Astrocyte (in vitro differentiated cells and primary cell): ENCODE results near the gene ERI2. TPM values are rescaled to one million over a fixed set of nuclear protein-coding genes. Genes with fewer than 3 reads are reported as not detected.

Source experiments
- DNase-seq: peaks from one replicate; pipeline ENCODE4 v3.0.0-alpha.2; 2010; ENCODE audit warnings: low read depth
- FAIRE-seq: peaks from 2 replicates; lab custom pipeline; 2011; peaks lifted over from hg19 to GRCh38; lab: Jason Lieb, UNC
- H2AFZ ChIP-seq: 2 replicates; pipeline ENCODE4 v1.6.0; 2012; ENCODE audit warnings: low read depth, low read length, inconsistent platforms
- H3K27ac ChIP-seq: 2 replicates; pipeline ENCODE4 v1.5.1; 2011; ENCODE audit warnings: low read depth, low read length, inconsistent platforms
- H3K27me3 ChIP-seq: 2 replicates; pipeline ENCODE4 v1.6.0; 2011; ENCODE audit warnings: low read length, inconsistent platforms; ENCODE audit not compliant: insufficient read depth
- H3K36me3 ChIP-seq: 2 replicates; pipeline ENCODE4 v1.5.1; 2011; ENCODE audit warnings: low read length, inconsistent platforms; ENCODE audit not compliant: insufficient read depth
- H3K4me1 ChIP-seq: 2 replicates; pipeline ENCODE4 v1.5.1; 2011; ENCODE audit warnings: low read length, inconsistent platforms; ENCODE audit not compliant: insufficient read depth
- H3K4me2 ChIP-seq: 2 replicates; pipeline ENCODE4 v1.6.0; 2012; ENCODE audit warnings: low read length, inconsistent platforms
- H3K4me3 ChIP-seq: 2 replicates; pipeline ENCODE4 v1.5.1; 2011; ENCODE audit warnings: low read depth, mild to moderate bottlenecking, low read length, inconsistent platforms; ENCODE audit not compliant: insufficient read depth
- H3K79me2 ChIP-seq: 2 replicates; pipeline ENCODE4 v1.6.0; 2012; ENCODE audit warnings: mild to moderate bottlenecking, low read length, inconsistent platforms; ENCODE audit not compliant: insufficient read depth
- H3K9ac ChIP-seq: 2 replicates; pipeline ENCODE4 v1.6.0; 2012; ENCODE audit warnings: mild to moderate bottlenecking, low read length, inconsistent platforms
- H3K9me3 ChIP-seq: 2 replicates; pipeline ENCODE4 v1.5.1; 2012; ENCODE audit warnings: low read depth, mild to moderate bottlenecking, low read length, inconsistent platforms; ENCODE audit not compliant: insufficient read depth
- H4K20me1 ChIP-seq: 2 replicates; pipeline ENCODE4 v1.6.0; 2012; ENCODE audit warnings: low read length, inconsistent platforms; ENCODE audit not compliant: insufficient read depth
- H3K27ac Mint-ChIP-seq: one replicate; pipeline ENCODE4 v1.8.0; 2021; ENCODE audit warnings: mild to moderate bottlenecking, mixed read lengths; ENCODE audit not compliant: unreplicated experiment
- H3K27me3 Mint-ChIP-seq: one replicate; pipeline ENCODE4 v1.8.0; 2021; ENCODE audit warnings: low read depth, mixed read lengths; ENCODE audit not compliant: unreplicated experiment
- H3K36me3 Mint-ChIP-seq: one replicate; pipeline ENCODE4 v1.8.0; 2021; ENCODE audit warnings: low read depth, mixed read lengths; ENCODE audit not compliant: unreplicated experiment
- H3K4me1 Mint-ChIP-seq: one replicate; pipeline ENCODE4 v1.8.0; 2021; ENCODE audit warnings: low read depth, mixed read lengths; ENCODE audit not compliant: unreplicated experiment
- H3K4me3 Mint-ChIP-seq: one replicate; pipeline ENCODE4 v1.8.0; 2021; ENCODE audit warnings: mild to moderate bottlenecking, moderate library complexity, mixed read lengths; ENCODE audit not compliant: unreplicated experiment
- H3K9me3 Mint-ChIP-seq: one replicate; pipeline ENCODE4 v1.8.0; 2021; ENCODE audit warnings: mild to moderate bottlenecking, mixed read lengths; ENCODE audit not compliant: unreplicated experiment
- CTCF ChIP-seq: IDR thresholded peaks from 2 replicates; pipeline ENCODE4 v1.5.1; 2011; ENCODE audit warnings: low read depth, mild to moderate bottlenecking, inconsistent platforms, low read length, moderate library complexity; ENCODE audit not compliant: insufficient read depth
- EZH2 ChIP-seq: IDR thresholded peaks from 2 replicates; pipeline ENCODE4 v1.6.1; 2012; ENCODE audit warnings: mild to moderate bottlenecking, low read length, inconsistent platforms; ENCODE audit not compliant: insufficient read depth
- total RNA-seq: library from RNA; stranded (reverse); gene quantifications from 2 replicates; pipeline ENCODE4 v1.2.1, GENCODE V29; 2021

Gene ERI2
- total RNA-seq, 1 donor from 2014 or later, result 12.9 TPM

GRCh38 chr16:20844588-20844987, 38.3 kb upstream of the ERI2 start:
- H3K4me1 Mint-ChIP-seq, result peaks cover 5% of the 10 kb centered on the region
- FAIRE-seq, result no peak
- no peak for DNase-seq
- H4K20me1 ChIP-seq, result no peaks in the 10 kb centered on the region
- H3K9ac ChIP-seq, result no peak overlapping the region
- peaks cover 3% of the 10 kb centered on the region for H3K36me3 Mint-ChIP-seq
- H3K27me3 ChIP-seq, result no peaks in the 10 kb centered on the region
- H3K4me3 ChIP-seq, result no peak overlapping the region
- no peaks in the 10 kb centered on the region for H3K4me1 ChIP-seq
- H3K4me3 Mint-ChIP-seq, result no peak overlapping the region
- no peaks in the 10 kb centered on the region for H3K79me2 ChIP-seq
- no peak overlapping the region for H3K4me2 ChIP-seq
- TF ChIP-seq EZH2 (no peak), CTCF (no peak)
- no peak overlapping the region for H3K27ac Mint-ChIP-seq
- H3K27ac ChIP-seq, result no peak overlapping the region
- H2AFZ ChIP-seq, result no peak overlapping the region
- H3K9me3 Mint-ChIP-seq, result no peaks in the 10 kb centered on the region
- H3K27me3 Mint-ChIP-seq, result no peaks in the 10 kb centered on the region
- H3K9me3 ChIP-seq, result no peaks in the 10 kb centered on the region
- H3K36me3 ChIP-seq, result no peaks in the 10 kb centered on the region

DNA sequence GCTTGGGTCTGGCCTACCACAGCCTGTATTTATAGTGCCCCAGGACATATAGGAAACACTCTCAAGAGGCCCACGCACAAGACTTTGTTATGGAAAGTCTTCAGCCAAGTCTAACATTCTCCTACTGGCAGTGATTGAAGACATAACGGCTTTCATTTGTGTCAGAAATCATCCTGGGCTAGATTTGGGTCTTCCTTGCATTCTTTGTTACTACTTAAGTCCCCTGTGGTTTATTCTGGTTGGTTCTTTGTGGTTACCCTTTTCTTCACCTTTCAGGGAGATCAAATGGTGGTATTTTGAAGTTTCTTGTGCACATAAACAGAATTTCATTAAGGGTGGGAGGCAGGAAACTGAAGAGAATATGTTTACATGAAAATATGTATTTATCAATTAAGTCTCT, 37.8 kb upstream of the ERI2 start:
- Histone ChIP-seq H3K9ac (no peak overlapping the region), H3K27me3 (no peaks in the 10 kb centered on the region), H4K20me1 (no peaks in the 10 kb centered on the region), H3K4me2 (no peak overlapping the region), H3K36me3 (no peaks in the 10 kb centered on the region), H3K27ac (no peak overlapping the region), H3K4me3 (no peak overlapping the region), H3K79me2 (no peaks in the 10 kb centered on the region), H2AFZ (no peak overlapping the region), H3K9me3 (no peaks in the 10 kb centered on the region), H3K4me1 (no peaks in the 10 kb centered on the region)
- peaks cover 5% of the 10 kb centered on the region for H3K4me1 Mint-ChIP-seq
- H3K9me3 Mint-ChIP-seq, result no peaks in the 10 kb centered on the region
- DNase-seq (peak; percentile 31), FAIRE-seq (no peak)
- TF ChIP-seq EZH2 (no peak), CTCF (no peak)
- H3K36me3 Mint-ChIP-seq, result peaks cover 3% of the 10 kb centered on the region
- H3K27ac Mint-ChIP-seq, result no peak overlapping the region
- no peaks in the 10 kb centered on the region for H3K27me3 Mint-ChIP-seq
- H3K4me3 Mint-ChIP-seq, result no peak overlapping the region

GRCh38 chr16:20839504-20839903, 33.2 kb upstream of the ERI2 start:
- peaks cover 5% of the 10 kb centered on the region for H3K36me3 Mint-ChIP-seq
- Histone ChIP-seq H3K9ac (no peak overlapping the region), H3K36me3 (no peaks in the 10 kb centered on the region), H2AFZ (no peak overlapping the region), H3K27ac (no peak overlapping the region), H3K79me2 (no peaks in the 10 kb centered on the region), H3K4me1 (no peaks in the 10 kb centered on the region), H4K20me1 (no peaks in the 10 kb centered on the region), H3K4me3 (no peak overlapping the region), H3K9me3 (no peaks in the 10 kb centered on the region), H3K4me2 (no peak overlapping the region), H3K27me3 (no peaks in the 10 kb centered on the region)
- no peak overlapping the region for H3K27ac Mint-ChIP-seq
- H3K9me3 Mint-ChIP-seq, result peaks cover 5% of the 10 kb centered on the region
- FAIRE-seq (no peak), DNase-seq (no peak)
- peaks cover 5% of the 10 kb centered on the region for H3K4me1 Mint-ChIP-seq
- H3K4me3 Mint-ChIP-seq, result no peak overlapping the region
- no peaks in the 10 kb centered on the region for H3K27me3 Mint-ChIP-seq
- TF ChIP-seq CTCF, result no peak
- no peak for TF ChIP-seq EZH2
